Measurements from ENCODE around the gene CHST12. TPM values are rescaled to one million over a fixed set of nuclear protein-coding genes. Genes with fewer than 3 reads are reported as not detected.

CHST12 gene
- polyA plus RNA-seq, 2 donors, result 6.3 to 6.8 TPM

DNA sequence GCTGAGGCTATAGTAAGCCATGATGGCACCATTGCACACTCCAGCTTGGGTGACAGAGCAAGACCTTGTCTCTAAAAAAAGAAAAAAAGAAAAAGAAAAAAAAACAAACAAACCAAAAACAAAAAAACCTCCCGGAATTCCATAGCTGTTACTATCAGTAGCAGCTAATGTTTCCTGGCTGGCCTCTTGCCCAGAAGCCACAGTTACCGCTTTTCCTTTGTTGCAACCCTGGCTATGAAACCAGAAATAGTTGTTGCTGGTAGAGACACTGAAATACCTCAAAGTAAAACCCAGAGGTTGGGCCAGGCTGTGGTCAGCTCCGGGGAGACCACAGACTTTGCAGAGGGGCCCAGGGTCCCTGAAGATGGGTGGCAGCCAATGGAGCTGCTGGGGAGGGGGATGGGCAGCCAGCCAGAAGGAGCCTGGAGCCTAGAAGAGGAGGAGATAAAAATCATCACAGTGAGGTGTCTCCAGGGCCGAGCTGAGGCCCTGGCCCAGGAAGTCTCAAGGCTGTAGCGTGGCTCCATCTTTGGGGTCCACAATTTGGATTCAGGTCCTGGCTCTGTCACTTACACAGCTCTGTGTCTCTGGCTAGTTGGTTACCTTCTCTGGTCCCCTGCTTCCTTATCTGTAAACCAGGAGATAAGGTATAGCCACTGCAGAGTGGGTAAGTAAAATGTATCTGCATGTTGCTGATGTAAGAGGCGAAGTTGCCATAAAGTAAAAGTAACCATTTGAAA is 3.4 kb upstream of the CHST12 start:
- Histone ChIP-seq H3K4me1 (ENCODE audit: control insufficient read depth in 2 of 2, insufficient read depth in 2 of 2, low read length in 1 of 2) (peaks cover 2 to 5% of the 10 kb centered on the region in 2 donors), H3K27me3 (ENCODE audit: control insufficient read depth in 1 of 2, insufficient read depth in 2 of 2, low read length in 2 of 2) (no peaks in the 10 kb centered on the region), H3K27ac (ENCODE audit: low read depth in 2 of 2, low read length in 1 of 2) (peak overlapping the region; percentile 22 to 86), H3K4me3 (ENCODE audit: low read depth in 1 of 2, low read length in 2 of 2) (no peak overlapping the region), H3K9me3 (ENCODE audit: control insufficient read depth in 2 of 2, insufficient read depth in 1 of 2, low read depth in 1 of 2, low read length in 1 of 2) (no peaks in the 10 kb centered on the region), H3K36me3 (ENCODE audit: control insufficient read depth in 2 of 2, insufficient read depth in 2 of 2, low read length in 1 of 2) (no peaks in the 10 kb centered on the region)
- 18 to 21% methylated on average over 6 of the region's 6 CpGs for WGBS, 2 donors

DNA sequence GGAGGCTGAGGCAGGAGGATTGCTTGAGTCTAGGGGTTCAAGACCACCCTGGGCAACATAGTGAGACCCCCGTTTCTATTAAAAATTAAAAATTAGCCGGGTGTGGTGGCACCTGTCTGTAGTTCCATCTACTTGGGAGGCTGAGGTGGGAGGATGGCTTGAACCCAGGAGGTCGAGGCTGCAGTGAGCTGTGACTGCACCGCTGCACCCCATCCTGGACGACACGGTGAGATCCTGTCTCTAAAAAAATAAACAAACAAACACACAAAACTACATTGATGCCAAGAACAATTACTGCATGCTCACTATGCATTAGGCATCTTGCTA is 761 bp upstream of the CHST12 start:
- peak overlapping the region; percentile 55 to 89 for H3K4me3 ChIP-seq (ENCODE audit: low read depth in 1 of 2, low read length in 2 of 2)
- no peaks in the 10 kb centered on the region for H3K27me3 ChIP-seq (ENCODE audit: control insufficient read depth in 1 of 2, insufficient read depth in 2 of 2, low read length in 2 of 2)
- H3K27ac ChIP-seq (ENCODE audit: low read depth in 2 of 2, low read length in 1 of 2), result no peak overlapping the region
- H3K36me3 ChIP-seq (ENCODE audit: control insufficient read depth in 2 of 2, insufficient read depth in 2 of 2, low read length in 1 of 2), result no peaks in the 10 kb centered on the region
- peaks cover 2 to 9% of the 10 kb centered on the region in 2 donors for H3K4me1 ChIP-seq (ENCODE audit: control insufficient read depth in 2 of 2, insufficient read depth in 2 of 2, low read length in 1 of 2)
- no peaks in the 10 kb centered on the region for H3K9me3 ChIP-seq (ENCODE audit: control insufficient read depth in 2 of 2, insufficient read depth in 1 of 2, low read depth in 1 of 2, low read length in 1 of 2)
- 48 to 60% methylated on average over 6 of the region's 6 CpGs for WGBS, 2 donors

DNA sequence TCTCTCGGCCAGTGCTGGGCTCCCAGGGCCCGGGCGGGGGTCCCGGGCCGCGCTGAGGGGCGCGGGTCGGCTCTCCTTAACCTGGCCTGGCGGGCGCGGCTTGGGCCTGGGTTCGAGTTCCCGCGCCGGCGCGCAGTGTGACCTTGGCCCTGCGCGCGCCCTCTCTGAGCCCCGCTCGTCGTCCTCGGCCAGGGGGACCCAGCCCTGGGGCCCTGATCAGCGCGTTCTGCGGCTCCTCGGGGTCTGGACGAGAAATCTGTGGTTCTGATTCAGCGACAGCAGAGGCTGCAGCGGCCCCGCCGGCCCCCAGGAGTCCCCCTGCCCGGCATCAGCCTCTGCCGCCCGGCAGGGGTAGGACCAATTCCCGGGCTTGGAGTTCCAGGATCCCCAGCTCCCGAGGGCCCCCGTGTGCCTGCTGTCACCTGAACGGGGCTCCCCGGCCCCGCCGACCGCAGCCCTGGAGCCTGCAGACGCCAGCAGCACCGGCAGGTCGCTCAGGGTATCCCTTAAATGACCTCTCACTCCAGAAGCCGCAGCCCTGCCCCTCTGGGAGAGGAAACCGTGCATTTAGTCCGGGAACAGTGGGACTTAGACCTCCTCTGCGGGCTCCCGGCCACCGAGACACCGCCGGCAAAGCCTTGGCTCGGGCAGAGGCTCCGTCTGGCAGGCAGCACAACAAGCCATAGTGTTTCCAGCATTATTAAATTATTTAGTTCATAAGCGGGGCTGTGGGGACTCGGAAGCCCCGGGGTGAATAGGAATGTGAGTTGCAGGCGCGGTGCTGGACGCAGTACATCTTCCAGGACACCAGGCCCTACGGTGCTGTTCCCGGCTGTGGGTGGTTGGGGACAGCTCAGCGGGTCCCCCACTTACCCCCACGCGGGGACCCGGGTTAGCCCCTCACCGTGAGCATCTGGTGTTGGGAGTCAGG is 572 bp downstream of the CHST12 start:
- H3K4me3 ChIP-seq (ENCODE audit: low read depth in 1 of 2, low read length in 2 of 2), result peak overlapping the region; percentile 80 to 89
- H3K27ac ChIP-seq (ENCODE audit: low read depth in 2 of 2, low read length in 1 of 2), result peak overlapping the region; percentile 52 to 66
- WGBS, 2 donors, result 2% methylated on average over 48 to 71 of the region's 71 CpGs
- no peaks in the 10 kb centered on the region for H3K36me3 ChIP-seq (ENCODE audit: control insufficient read depth in 2 of 2, insufficient read depth in 2 of 2, low read length in 1 of 2)
- no peaks in the 10 kb centered on the region for H3K9me3 ChIP-seq (ENCODE audit: control insufficient read depth in 2 of 2, insufficient read depth in 1 of 2, low read depth in 1 of 2, low read length in 1 of 2)
- H3K27me3 ChIP-seq (ENCODE audit: control insufficient read depth in 1 of 2, insufficient read depth in 2 of 2, low read length in 2 of 2), result no peaks in the 10 kb centered on the region
- peaks cover 2 to 9% of the 10 kb centered on the region in 2 donors for H3K4me1 ChIP-seq (ENCODE audit: control insufficient read depth in 2 of 2, insufficient read depth in 2 of 2, low read length in 1 of 2)

DNA sequence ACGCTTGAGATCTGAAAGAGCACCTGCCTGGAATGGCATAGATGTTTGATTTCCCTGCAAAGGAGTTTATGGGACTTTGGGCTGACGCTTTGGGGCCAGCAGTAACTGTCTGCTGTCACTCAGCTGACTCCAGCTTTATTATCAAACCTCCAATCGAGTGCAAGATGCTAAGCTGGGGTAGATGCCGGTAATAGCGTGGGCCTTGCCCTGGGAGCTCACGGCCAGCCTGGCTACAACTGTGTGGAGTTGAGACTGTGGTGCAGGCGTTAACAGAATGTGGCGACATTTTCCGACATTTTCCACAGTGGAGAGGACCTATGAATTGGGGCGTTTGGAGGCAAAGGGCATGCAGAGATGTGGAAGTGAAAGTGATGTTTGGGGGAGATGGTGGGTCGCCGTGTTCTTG is 1.3 kb downstream of the CHST12 start:
- Histone ChIP-seq H3K27ac (ENCODE audit: low read depth in 2 of 2, low read length in 1 of 2) (peak overlapping the region; percentile 10 to 14), H3K4me1 (ENCODE audit: control insufficient read depth in 2 of 2, insufficient read depth in 2 of 2, low read length in 1 of 2) (peaks cover 2 to 9% of the 10 kb centered on the region in 2 donors), H3K4me3 (ENCODE audit: low read depth in 1 of 2, low read length in 2 of 2) (peak overlapping the region; percentile 80 to 89), H3K27me3 (ENCODE audit: control insufficient read depth in 1 of 2, insufficient read depth in 2 of 2, low read length in 2 of 2) (no peaks in the 10 kb centered on the region), H3K36me3 (ENCODE audit: control insufficient read depth in 2 of 2, insufficient read depth in 2 of 2, low read length in 1 of 2) (no peaks in the 10 kb centered on the region), H3K9me3 (ENCODE audit: control insufficient read depth in 2 of 2, insufficient read depth in 1 of 2, low read depth in 1 of 2, low read length in 1 of 2) (no peaks in the 10 kb centered on the region)
- WGBS, 2 donors, result 60 to 64% methylated on average over 12 of the region's 12 CpGs

DNA sequence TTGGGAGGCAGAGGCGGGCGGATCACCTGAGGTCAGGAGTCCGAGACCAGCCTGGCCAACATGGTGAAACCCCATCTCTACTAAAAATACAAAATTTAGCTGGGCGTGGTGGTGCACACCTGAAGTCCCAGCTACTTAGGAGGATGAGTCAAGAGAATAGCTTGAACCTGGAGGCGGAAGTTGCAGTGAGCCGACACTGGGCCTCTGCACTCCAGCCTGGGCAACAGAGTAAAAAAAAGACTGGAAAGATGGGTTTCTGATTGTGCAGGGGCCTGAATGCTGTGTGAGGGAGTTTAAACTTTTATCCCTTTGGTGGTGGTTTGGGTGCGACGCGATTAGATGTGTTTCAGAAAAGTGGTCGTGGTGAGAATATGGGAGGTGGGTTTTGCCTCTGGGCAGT is 1.8 kb downstream of the CHST12 start:
- Histone ChIP-seq H3K4me3 (ENCODE audit: low read depth in 1 of 2, low read length in 2 of 2) (no peak overlapping the region), H3K4me1 (ENCODE audit: control insufficient read depth in 2 of 2, insufficient read depth in 2 of 2, low read length in 1 of 2) (peaks cover 2 to 6% of the 10 kb centered on the region in 2 donors)

DNA sequence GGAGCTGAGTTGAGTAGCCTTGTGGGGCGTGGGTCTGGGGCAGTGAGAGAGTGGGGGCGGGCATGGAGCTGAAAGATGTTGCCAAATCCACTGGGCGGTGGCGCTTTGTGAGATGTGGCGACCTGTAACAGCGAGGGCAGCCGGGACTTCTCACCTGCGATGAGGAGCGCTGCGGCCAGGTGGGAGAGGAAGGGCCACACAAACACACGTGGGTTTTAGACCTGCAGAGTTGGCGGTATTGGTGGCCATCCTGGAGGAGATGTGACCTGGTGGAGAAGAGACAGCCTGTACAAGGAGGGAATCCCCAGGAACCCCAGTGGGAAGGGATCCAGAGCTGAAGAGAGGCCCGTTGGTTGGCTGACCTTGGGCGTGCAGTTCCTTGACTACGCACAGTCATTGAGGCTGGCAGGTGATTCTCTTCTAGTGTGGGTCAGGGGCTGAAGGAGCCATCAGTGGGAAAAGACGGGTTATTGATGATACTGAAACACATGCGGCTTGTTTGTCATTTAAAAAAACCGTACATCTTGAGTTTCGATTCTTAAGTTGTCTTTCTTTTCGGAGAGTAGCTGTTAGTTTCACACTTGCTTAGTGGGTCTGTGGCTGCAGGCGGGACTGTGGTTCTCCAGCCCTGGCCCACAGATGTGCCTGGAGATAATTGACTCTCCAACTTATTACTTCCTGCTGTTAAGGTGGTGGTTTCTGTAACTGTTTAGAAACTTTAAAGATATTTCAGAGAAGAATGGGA is 2.4 kb downstream of the CHST12 start:
- H3K4me1 ChIP-seq (ENCODE audit: control insufficient read depth in 2 of 2, insufficient read depth in 2 of 2, low read length in 1 of 2), result peaks cover 2 to 6% of the 10 kb centered on the region in 2 donors

More for the DNA sequence above, 1.8 kb downstream of the CHST12 start:
- Histone ChIP-seq H3K27ac (ENCODE audit: low read depth in 2 of 2, low read length in 1 of 2) (peak overlapping the region in 1 of 2 donors; percentile 52), H3K9me3 (ENCODE audit: control insufficient read depth in 2 of 2, insufficient read depth in 1 of 2, low read depth in 1 of 2, low read length in 1 of 2) (no peaks in the 10 kb centered on the region), H3K36me3 (ENCODE audit: control insufficient read depth in 2 of 2, insufficient read depth in 2 of 2, low read length in 1 of 2) (no peaks in the 10 kb centered on the region), H3K27me3 (ENCODE audit: control insufficient read depth in 1 of 2, insufficient read depth in 2 of 2, low read length in 2 of 2) (no peaks in the 10 kb centered on the region)
- 82 to 88% methylated on average over 10 of the region's 10 CpGs for WGBS, 2 donors

DNA sequence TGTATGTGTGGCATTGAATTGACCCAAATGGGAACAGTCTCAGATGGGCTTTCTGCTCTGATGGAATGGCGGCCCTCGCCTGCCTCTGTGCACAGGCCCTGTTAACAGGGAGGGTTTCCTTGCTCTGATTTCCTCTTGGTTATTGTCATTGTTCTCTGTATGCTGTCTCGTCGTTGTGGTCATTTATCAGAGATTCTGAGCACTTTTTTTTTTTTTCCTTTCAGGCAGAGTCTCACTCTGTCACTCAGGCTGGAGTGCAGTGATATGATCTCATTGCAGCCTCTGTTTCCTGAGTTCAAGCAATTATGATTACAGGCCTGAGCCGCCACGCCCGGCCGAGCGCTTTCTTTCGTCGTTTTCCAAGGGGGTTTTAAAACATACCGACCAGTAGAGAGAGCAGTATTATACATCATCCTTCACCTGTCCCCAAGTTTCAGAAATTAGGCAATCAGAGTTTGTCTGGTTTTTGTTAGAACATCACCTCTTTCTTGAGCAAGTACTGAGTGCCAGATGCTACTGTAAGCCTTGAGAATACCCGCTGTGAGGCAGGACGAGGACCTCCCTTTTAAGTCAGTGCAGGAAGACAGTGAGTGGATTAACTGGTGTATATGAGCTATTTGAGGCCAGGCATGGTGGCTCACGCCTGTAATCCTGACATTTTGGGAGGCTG is 6.5 kb downstream of the CHST12 start:
- H3K27ac ChIP-seq (ENCODE audit: low read depth in 2 of 2, low read length in 1 of 2), result no peak overlapping the region
- 63 to 70% methylated on average over 15 of the region's 15 CpGs for WGBS, 2 donors
- H3K27me3 ChIP-seq (ENCODE audit: control insufficient read depth in 1 of 2, insufficient read depth in 2 of 2, low read length in 2 of 2), result no peaks in the 10 kb centered on the region
- H3K36me3 ChIP-seq (ENCODE audit: control insufficient read depth in 2 of 2, insufficient read depth in 2 of 2, low read length in 1 of 2), result no peaks in the 10 kb centered on the region
- H3K9me3 ChIP-seq (ENCODE audit: control insufficient read depth in 2 of 2, insufficient read depth in 1 of 2, low read depth in 1 of 2, low read length in 1 of 2), result no peaks in the 10 kb centered on the region
- H3K4me1 ChIP-seq (ENCODE audit: control insufficient read depth in 2 of 2, insufficient read depth in 2 of 2, low read length in 1 of 2), result peaks cover 0 to 4% of the 10 kb centered on the region in 2 donors
- H3K4me3 ChIP-seq (ENCODE audit: low read depth in 1 of 2, low read length in 2 of 2), result no peak overlapping the region

More for the DNA sequence above, 2.4 kb downstream of the CHST12 start:
- Histone ChIP-seq H3K27me3 (ENCODE audit: control insufficient read depth in 1 of 2, insufficient read depth in 2 of 2, low read length in 2 of 2) (no peaks in the 10 kb centered on the region), H3K27ac (ENCODE audit: low read depth in 2 of 2, low read length in 1 of 2) (peak overlapping the region; percentile 15 to 52), H3K4me3 (ENCODE audit: low read depth in 1 of 2, low read length in 2 of 2) (peak overlapping the region in 1 of 2 donors; percentile 13), H3K9me3 (ENCODE audit: control insufficient read depth in 2 of 2, insufficient read depth in 1 of 2, low read depth in 1 of 2, low read length in 1 of 2) (no peaks in the 10 kb centered on the region), H3K36me3 (ENCODE audit: control insufficient read depth in 2 of 2, insufficient read depth in 2 of 2, low read length in 1 of 2) (no peaks in the 10 kb centered on the region)
- 75 to 78% methylated on average over 21 of the region's 21 CpGs for WGBS, 2 donors

DNA sequence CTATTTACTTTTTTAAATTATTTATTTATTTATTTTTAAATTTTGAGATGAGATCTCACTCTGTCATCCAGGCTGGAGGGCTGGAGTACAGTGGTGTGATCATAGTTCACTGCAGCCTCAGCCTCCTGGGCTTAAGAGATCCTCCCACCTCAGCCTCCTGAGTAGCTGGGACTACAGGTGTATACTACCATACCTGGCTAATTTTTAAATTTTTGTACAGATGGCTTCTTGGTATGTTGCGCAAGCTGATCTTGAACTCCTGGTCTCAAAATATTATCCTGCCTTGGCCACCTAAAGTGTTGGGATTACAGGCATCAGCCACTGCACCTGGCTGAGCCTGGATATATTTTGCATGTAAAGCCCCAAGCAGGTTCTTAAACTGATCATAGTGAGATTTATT is 7.6 kb downstream of the CHST12 start:
- Histone ChIP-seq H3K9me3 (ENCODE audit: control insufficient read depth in 2 of 2, insufficient read depth in 1 of 2, low read depth in 1 of 2, low read length in 1 of 2) (no peaks in the 10 kb centered on the region), H3K4me1 (ENCODE audit: control insufficient read depth in 2 of 2, insufficient read depth in 2 of 2, low read length in 1 of 2) (no peaks in the 10 kb centered on the region), H3K27ac (ENCODE audit: low read depth in 2 of 2, low read length in 1 of 2) (peak overlapping the region in 1 of 2 donors; percentile 29), H3K4me3 (ENCODE audit: low read depth in 1 of 2, low read length in 2 of 2) (no peak overlapping the region), H3K36me3 (ENCODE audit: control insufficient read depth in 2 of 2, insufficient read depth in 2 of 2, low read length in 1 of 2) (no peaks in the 10 kb centered on the region), H3K27me3 (ENCODE audit: control insufficient read depth in 1 of 2, insufficient read depth in 2 of 2, low read length in 2 of 2) (no peaks in the 10 kb centered on the region)
- 96 to 100% methylated on average over 1 of the region's 1 CpG for WGBS, 2 donors
